SK-N-SH treated with all-trans-retinoic acid at 6 μM for 48 hours (cell line): ENCODE measurements around the gene EXOC7.
A peak's percentile ranks its signal among the peaks of the same experiment; 100 is the strongest.

ENCODE experiments used
- ATAC-seq: fragments of 200-7000 bp; cut with Tn5 transposase; 3 replicates; pipeline ENCODE4 v1.9.1; 2020; ENCODE audit warnings: mild to moderate bottlenecking, moderate library complexity
- BACH2 ChIP-seq: fragments of 250-450 bp; sonication (Bioruptor Pico); IDR thresholded peaks from 2 replicates; pipeline ENCODE4 v1.9.0; 2021; ENCODE audit warnings: mild to moderate bottlenecking, borderline replicate concordance
- CSDC2 ChIP-seq: fragments of 250-450 bp; sonication (Bioruptor Pico); IDR thresholded peaks from 2 replicates; pipeline ENCODE4 v1.5.0; 2020; ENCODE audit warnings: mild to moderate bottlenecking, moderate library complexity
- ESRRG ChIP-seq: fragments of 250-450 bp; sonication (Bioruptor Pico); IDR thresholded peaks from 2 replicates; pipeline ENCODE4 v1.6.1; 2021; ENCODE audit warnings: mild to moderate bottlenecking
- ISL1 ChIP-seq: fragments of 250-450 bp; sonication (Bioruptor Pico); IDR thresholded peaks from 2 replicates; pipeline ENCODE4 v2.1.2; 2022; ENCODE audit warnings: mild to moderate bottlenecking, moderate library complexity
- OSR1 ChIP-seq: fragments of 250-450 bp; sonication (Bioruptor Pico); IDR thresholded peaks from 2 replicates; pipeline ENCODE4 v1.8.0; 2022; ENCODE audit warnings: moderate library complexity, mild to moderate bottlenecking, inconsistent platforms
- PPARA ChIP-seq: fragments of 250-450 bp; sonication (Bioruptor Pico); IDR thresholded peaks from 2 replicates; pipeline ENCODE4 v1.5.0; 2020; ENCODE audit warnings: mild to moderate bottlenecking, borderline replicate concordance
- RARB ChIP-seq: fragments of 250-450 bp; sonication (Bioruptor Pico); IDR thresholded peaks from 2 replicates; pipeline ENCODE4 v1.8.0; 2021; ENCODE audit warnings: mild to moderate bottlenecking, moderate library complexity
- SNAI2 ChIP-seq: fragments of 250-450 bp; sonication (Bioruptor Pico); IDR thresholded peaks from 2 replicates; pipeline ENCODE4 v1.5.0; 2020; ENCODE audit warnings: mild to moderate bottlenecking, moderate library complexity
- TCF4 ChIP-seq: fragments of 250-450 bp; sonication (Bioruptor Pico); IDR thresholded peaks from 2 replicates; pipeline ENCODE4 v1.8.0; 2021; ENCODE audit warnings: mild to moderate bottlenecking, moderate library complexity, borderline replicate concordance
- TOX ChIP-seq: fragments of 250-450 bp; sonication (Bioruptor Pico); IDR thresholded peaks from 2 replicates; pipeline ENCODE4 v1.8.0; 2021; ENCODE audit warnings: mild to moderate bottlenecking, moderate library complexity, borderline replicate concordance
- ZFP3 ChIP-seq: fragments of 250-450 bp; sonication (Bioruptor Pico); IDR thresholded peaks from 2 replicates; pipeline ENCODE4 v1.5.0; 2020; ENCODE audit warnings: mild to moderate bottlenecking, moderate library complexity
- ZFP30 ChIP-seq: fragments of 450-650 bp; formaldehyde crosslinking; IDR thresholded peaks from 2 replicates; pipeline ENCODE4 v1.5.0; 2022; ENCODE audit warnings: mild to moderate bottlenecking, moderate library complexity
- ZNF565 ChIP-seq: fragments of 450-650 bp; formaldehyde crosslinking; conservative IDR thresholded peaks from 2 replicates; pipeline ENCODE4 v1.5.0; 2020; ENCODE audit warnings: low read depth, mild to moderate bottlenecking, moderate library complexity
- ZNF70 ChIP-seq: fragments of 450-650 bp; formaldehyde crosslinking; IDR thresholded peaks from 2 replicates; pipeline ENCODE4 v1.5.0; 2020; ENCODE audit warnings: mild to moderate bottlenecking, moderate library complexity
- ZNF8 ChIP-seq: fragments of 450-650 bp; formaldehyde crosslinking; IDR thresholded peaks from 2 replicates; pipeline ENCODE4 v1.5.0; 2020; ENCODE audit warnings: mild to moderate bottlenecking, moderate library complexity
- TF ChIP-seq, protein P1 (sequence below): fragments of 250-450 bp; sonication (Bioruptor Pico); IDR thresholded peaks from 2 replicates; pipeline ENCODE4 v1.5.0; 2020; ENCODE audit warnings: mild to moderate bottlenecking, moderate library complexity
- TF ChIP-seq, protein P2 (sequence below): fragments of 250-450 bp; sonication (Bioruptor Pico); IDR thresholded peaks from 2 replicates; pipeline ENCODE4 v1.8.0; 2020; ENCODE audit warnings: mild to moderate bottlenecking, moderate library complexity, borderline replicate concordance
- TF ChIP-seq, protein P3 (sequence below): fragments of 250-450 bp; sonication (Bioruptor Pico); IDR thresholded peaks from 2 replicates; pipeline ENCODE4 v1.5.1; 2021; ENCODE audit warnings: mild to moderate bottlenecking, moderate library complexity
- TF ChIP-seq, protein P4 (sequence below): fragments of 250-450 bp; sonication (Bioruptor Pico); IDR thresholded peaks from 2 replicates; pipeline ENCODE4 v1.8.0; 2021; ENCODE audit warnings: low read depth, mild to moderate bottlenecking, moderate library complexity, borderline replicate concordance
- TF ChIP-seq, protein P5 (sequence below): fragments of 250-450 bp; sonication (Bioruptor Pico); IDR thresholded peaks from 2 replicates; pipeline ENCODE4 v1.5.1; 2020; ENCODE audit warnings: low read depth, mild to moderate bottlenecking, moderate library complexity

EXOC7 gene

DNA sequence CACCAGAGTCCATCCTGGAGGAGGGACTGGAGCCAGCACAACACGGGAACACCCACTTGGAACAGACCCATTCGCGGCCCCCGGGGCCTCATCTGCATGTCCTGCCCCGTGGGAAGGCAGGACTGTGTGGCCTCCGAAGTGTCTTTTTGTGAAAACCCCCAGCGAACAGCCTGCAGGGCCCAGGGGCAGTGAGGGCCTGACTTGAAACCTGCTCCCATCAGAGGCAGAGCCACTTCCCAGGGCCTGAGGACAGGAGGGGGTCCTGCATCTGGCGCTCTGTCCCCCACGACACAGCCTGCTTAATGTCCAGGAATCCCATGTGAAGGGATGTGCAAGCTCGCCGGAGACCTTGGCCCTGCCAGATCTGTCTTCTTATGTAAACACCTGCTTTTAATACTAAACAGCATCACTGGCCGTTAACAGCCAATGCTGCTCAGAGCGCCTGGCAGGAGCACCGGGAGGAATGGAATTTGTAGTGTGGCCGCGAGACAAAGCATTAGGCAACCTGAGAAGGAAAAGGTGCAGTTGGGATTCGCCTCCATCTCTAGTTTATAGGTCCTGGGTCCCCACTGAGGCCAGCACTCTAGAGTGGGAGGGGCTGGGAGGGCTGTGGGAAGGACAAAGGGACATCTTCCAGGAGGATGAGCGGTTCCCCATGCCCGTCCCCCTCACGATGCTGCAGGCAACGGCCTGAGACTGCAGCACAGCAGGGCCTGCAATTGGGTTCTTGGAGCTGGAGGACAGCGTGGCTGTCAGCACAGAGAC lies 66.9 kb downstream of the EXOC7 start:
- peak; percentile 59 for ATAC-seq

DNA sequence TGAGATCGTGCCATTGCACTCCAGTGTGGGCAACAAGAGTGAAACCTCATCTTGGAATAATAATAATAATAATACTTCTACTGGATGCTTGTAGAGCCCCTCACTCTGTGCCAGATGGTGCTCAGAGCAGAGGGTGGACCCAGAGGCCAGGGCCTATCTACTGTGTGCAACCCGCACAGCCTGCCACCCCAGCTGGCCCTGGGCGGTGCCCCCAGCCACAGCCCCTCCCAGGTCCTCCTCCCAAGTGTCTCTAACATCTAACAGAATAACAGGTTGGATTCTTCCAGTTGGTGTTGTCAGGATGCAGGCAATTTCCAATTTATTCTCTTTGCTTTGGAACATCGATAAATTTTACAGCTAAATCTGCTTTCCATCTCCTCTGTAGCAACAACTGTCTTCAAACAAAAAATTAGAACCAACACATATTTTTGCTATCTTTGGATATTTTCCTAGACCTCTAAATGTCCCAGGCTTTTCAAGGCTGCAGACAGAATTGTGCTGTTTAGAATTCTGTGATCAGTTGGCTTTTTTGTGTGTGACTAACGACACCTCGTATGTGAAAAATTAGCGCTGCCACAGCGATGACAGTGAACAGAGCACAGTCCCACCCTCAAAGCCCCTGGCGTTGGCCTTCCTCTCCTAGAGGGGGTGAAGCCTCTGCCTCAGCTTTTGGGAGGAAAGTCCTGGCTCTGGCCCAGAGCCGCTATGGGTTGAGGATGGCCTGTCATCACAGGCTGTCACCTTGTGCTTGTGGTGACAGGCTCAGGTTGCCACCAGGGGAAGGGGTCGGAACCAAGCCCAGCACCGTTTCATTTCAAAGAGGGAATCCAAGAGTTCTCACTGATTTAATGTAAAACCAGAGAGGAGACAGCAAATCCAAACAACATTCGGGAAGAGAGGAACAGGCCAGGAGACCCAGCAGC lies 68.9 kb downstream of the EXOC7 start:
- no peak for ATAC-seq
- TF ChIP-seq TCF4 (no peak), RARB (CRISPR knock-in tag) (no peak), ESRRG (CRISPR knock-in tag) (no peak), ZNF70 (CRISPR knock-in tag) (no peak), ZNF565 (CRISPR knock-in tag) (no peak), TOX (CRISPR knock-in tag) (no peak)
- TF ChIP-seq, protein P1, sequence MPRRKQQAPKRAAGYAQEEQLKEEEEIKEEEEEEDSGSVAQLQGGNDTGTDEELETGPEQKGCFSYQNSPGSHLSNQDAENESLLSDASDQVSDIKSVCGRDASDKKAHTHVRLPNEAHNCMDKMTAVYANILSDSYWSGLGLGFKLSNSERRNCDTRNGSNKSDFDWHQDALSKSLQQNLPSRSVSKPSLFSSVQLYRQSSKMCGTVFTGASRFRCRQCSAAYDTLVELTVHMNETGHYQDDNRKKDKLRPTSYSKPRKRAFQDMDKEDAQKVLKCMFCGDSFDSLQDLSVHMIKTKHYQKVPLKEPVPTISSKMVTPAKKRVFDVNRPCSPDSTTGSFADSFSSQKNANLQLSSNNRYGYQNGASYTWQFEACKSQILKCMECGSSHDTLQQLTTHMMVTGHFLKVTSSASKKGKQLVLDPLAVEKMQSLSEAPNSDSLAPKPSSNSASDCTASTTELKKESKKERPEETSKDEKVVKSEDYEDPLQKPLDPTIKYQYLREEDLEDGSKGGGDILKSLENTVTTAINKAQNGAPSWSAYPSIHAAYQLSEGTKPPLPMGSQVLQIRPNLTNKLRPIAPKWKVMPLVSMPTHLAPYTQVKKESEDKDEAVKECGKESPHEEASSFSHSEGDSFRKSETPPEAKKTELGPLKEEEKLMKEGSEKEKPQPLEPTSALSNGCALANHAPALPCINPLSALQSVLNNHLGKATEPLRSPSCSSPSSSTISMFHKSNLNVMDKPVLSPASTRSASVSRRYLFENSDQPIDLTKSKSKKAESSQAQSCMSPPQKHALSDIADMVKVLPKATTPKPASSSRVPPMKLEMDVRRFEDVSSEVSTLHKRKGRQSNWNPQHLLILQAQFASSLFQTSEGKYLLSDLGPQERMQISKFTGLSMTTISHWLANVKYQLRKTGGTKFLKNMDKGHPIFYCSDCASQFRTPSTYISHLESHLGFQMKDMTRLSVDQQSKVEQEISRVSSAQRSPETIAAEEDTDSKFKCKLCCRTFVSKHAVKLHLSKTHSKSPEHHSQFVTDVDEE (CRISPR knock-in tag): no peak

More for the DNA sequence above, 66.9 kb downstream of the EXOC7 start:
- TF ChIP-seq ISL1 (CRISPR knock-in tag): no peak
- peak; percentile 86 for TF ChIP-seq TCF4

DNA sequence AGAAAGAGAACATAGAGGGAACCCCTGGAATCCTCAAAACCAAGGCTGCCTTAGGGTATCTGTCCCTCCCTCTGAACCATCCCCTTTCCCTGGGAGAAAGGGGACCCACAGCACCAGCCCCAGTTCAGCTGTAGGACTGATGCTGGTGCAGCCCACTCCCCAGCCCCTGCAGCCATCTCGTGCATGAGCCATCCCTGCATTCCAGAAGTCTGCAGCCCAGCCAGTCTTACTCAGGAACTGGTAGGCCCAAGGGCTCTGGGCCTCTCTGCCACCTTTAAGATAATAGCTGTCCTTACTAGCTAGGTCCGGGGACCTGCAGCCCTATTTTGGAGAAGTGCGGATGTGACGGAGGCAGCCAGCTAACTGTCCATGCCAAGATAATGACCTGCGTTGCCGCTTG lies 70.4 kb downstream of the EXOC7 start:
- TF ChIP-seq CSDC2 (CRISPR knock-in tag) (no peak), SNAI2 (CRISPR knock-in tag) (no peak), TCF4 (no peak), ZFP3 (CRISPR knock-in tag) (no peak)
- TF ChIP-seq, protein P1 (CRISPR knock-in tag): no peak
- TF ChIP-seq, protein P2, sequence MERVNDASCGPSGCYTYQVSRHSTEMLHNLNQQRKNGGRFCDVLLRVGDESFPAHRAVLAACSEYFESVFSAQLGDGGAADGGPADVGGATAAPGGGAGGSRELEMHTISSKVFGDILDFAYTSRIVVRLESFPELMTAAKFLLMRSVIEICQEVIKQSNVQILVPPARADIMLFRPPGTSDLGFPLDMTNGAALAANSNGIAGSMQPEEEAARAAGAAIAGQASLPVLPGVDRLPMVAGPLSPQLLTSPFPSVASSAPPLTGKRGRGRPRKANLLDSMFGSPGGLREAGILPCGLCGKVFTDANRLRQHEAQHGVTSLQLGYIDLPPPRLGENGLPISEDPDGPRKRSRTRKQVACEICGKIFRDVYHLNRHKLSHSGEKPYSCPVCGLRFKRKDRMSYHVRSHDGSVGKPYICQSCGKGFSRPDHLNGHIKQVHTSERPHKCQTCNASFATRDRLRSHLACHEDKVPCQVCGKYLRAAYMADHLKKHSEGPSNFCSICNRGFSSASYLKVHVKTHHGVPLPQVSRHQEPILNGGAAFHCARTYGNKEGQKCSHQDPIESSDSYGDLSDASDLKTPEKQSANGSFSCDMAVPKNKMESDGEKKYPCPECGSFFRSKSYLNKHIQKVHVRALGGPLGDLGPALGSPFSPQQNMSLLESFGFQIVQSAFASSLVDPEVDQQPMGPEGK (CRISPR knock-in tag): no peak
- ATAC-seq: no peak

DNA sequence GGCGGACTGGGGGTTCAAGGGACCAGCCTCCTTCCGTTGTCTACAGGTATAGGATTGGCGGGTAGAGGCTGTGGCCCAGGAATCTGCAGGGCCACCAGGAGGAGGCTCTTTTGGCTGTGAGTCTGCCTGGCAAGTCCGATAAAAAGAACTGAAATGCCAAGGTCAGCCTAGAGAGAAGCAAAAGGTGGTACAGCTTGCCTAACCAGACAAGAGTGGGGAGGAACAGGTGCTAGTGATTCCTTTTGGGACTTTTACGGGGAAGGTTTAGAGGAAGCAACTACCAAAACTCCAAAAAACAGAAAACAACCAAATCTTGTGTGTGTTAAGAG lies 70.8 kb downstream of the EXOC7 start:
- no peak for ATAC-seq

More for the DNA sequence above, 70.8 kb downstream of the EXOC7 start:
- TF ChIP-seq ISL1 (CRISPR knock-in tag) (no peak), ZFP30 (CRISPR knock-in tag) (no peak), BACH2 (CRISPR knock-in tag) (no peak), RARB (CRISPR knock-in tag) (no peak), ZNF8 (CRISPR knock-in tag) (no peak), ZFP3 (CRISPR knock-in tag) (no peak), PPARA (no peak), ESRRG (CRISPR knock-in tag) (no peak), ZNF70 (CRISPR knock-in tag) (no peak), CSDC2 (CRISPR knock-in tag) (no peak), OSR1 (no peak)
- TF ChIP-seq, protein P2 (CRISPR knock-in tag): no peak
- TF ChIP-seq, protein P3, sequence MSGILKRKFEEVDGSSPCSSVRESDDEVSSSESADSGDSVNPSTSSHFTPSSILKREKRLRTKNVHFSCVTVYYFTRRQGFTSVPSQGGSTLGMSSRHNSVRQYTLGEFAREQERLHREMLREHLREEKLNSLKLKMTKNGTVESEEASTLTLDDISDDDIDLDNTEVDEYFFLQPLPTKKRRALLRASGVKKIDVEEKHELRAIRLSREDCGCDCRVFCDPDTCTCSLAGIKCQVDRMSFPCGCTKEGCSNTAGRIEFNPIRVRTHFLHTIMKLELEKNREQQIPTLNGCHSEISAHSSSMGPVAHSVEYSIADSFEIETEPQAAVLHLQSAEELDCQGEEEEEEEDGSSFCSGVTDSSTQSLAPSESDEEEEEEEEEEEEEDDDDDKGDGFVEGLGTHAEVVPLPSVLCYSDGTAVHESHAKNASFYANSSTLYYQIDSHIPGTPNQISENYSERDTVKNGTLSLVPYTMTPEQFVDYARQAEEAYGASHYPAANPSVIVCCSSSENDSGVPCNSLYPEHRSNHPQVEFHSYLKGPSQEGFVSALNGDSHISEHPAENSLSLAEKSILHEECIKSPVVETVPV: no peak
- TF ChIP-seq, protein P4, sequence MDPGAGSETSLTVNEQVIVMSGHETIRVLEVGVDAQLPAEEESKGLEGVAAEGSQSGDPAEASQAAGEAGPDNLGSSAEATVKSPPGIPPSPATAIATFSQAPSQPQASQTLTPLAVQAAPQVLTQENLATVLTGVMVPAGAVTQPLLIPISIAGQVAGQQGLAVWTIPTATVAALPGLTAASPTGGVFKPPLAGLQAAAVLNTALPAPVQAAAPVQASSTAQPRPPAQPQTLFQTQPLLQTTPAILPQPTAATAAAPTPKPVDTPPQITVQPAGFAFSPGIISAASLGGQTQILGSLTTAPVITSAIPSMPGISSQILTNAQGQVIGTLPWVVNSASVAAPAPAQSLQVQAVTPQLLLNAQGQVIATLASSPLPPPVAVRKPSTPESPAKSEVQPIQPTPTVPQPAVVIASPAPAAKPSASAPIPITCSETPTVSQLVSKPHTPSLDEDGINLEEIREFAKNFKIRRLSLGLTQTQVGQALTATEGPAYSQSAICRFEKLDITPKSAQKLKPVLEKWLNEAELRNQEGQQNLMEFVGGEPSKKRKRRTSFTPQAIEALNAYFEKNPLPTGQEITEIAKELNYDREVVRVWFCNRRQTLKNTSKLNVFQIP: no peak
- TF ChIP-seq, protein P5, sequence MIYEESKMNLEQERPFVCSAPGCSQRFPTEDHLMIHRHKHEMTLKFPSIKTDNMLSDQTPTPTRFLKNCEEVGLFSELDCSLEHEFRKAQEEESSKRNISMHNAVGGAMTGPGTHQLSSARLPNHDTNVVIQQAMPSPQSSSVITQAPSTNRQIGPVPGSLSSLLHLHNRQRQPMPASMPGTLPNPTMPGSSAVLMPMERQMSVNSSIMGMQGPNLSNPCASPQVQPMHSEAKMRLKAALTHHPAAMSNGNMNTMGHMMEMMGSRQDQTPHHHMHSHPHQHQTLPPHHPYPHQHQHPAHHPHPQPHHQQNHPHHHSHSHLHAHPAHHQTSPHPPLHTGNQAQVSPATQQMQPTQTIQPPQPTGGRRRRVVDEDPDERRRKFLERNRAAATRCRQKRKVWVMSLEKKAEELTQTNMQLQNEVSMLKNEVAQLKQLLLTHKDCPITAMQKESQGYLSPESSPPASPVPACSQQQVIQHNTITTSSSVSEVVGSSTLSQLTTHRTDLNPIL (CRISPR knock-in tag): no peak
